Measurements from ENCODE around the gene GJA9. TPM values are rescaled to one million over a fixed set of nuclear protein-coding genes. Genes with fewer than 3 reads are reported as not detected.
"Not testable (repeated sequence)": the region's sequence is repeated elsewhere in the genome, so short reads cannot be mapped to it uniquely, and the experiment has no call there.

GJA9 gene
- total and polyA plus RNA-seq, 12 donors, result not detected

- H3K27ac ChIP-seq, result no peak overlapping the region
- intact Hi-C loops (cut with DNase I), result no loop called here
- DNase-seq, result no peak
- no peaks in the 10 kb centered on the region for H3K4me1 ChIP-seq (replicated peaks in 1 of 2)
- no peak for TF ChIP-seq CTCF (IDR thresholded peaks at IDR 0.05)
- no peak for TF ChIP-seq POLR2A (IDR thresholded peaks at IDR 0.05)
- no peaks in the 10 kb centered on the region for H3K9me3 ChIP-seq (replicated peaks in 1 of 3)
- no peaks in the 10 kb centered on the region for H3K36me3 ChIP-seq (replicated peaks in 1 of 2)
- 92 to 94% (median 93%) methylated on average over 1 of the region's 1 CpG for WGBS, 4 donors
- no peak overlapping the region for H3K4me3 ChIP-seq
- no peaks in the 10 kb centered on the region for H3K27me3 ChIP-seq
Measured at GRCh38 chr1:38917772-38918171, 36.4 kb upstream of the GJA9 start.

GRCh38 chr1:38917337-38917736 lies 36.0 kb upstream of the GJA9 start:
- Histone ChIP-seq H3K36me3 (replicated peaks in 1 of 2) (no peaks in the 10 kb centered on the region), H3K4me3 (no peak overlapping the region), H3K9me3 (replicated peaks in 1 of 3) (no peaks in the 10 kb centered on the region), H3K4me1 (replicated peaks in 1 of 2) (no peaks in the 10 kb centered on the region), H3K27me3 (no peaks in the 10 kb centered on the region), H3K27ac (no peak overlapping the region)
- DNase-seq, result no peak
- 85 to 94% (median 91%) methylated on average over 3 of the region's 3 CpGs for WGBS, 4 donors
- TF ChIP-seq POLR2A (IDR thresholded peaks at IDR 0.05) (no peak), CTCF (IDR thresholded peaks at IDR 0.05) (no peak)
- intact Hi-C loops (cut with DNase I), result no loop called here

- DNase-seq, result no peak
- H3K4me3 ChIP-seq, result no peak overlapping the region
- no peaks in the 10 kb centered on the region for H3K36me3 ChIP-seq (replicated peaks in 1 of 2)
- no peaks in the 10 kb centered on the region for H3K27me3 ChIP-seq
- no peaks in the 10 kb centered on the region for H3K4me1 ChIP-seq (replicated peaks in 1 of 2)
- 70 to 77% (median 74%) methylated on average over 2 to 3 of the region's 3 CpGs for WGBS, 4 donors
- intact Hi-C loops (cut with DNase I), result no loop called here
- H3K9me3 ChIP-seq (replicated peaks in 1 of 3), result no peaks in the 10 kb centered on the region
- TF ChIP-seq CTCF (IDR thresholded peaks at IDR 0.05) (no peak), POLR2A (IDR thresholded peaks at IDR 0.05) (no peak)
- no peak overlapping the region for H3K27ac ChIP-seq
Measured at GRCh38 chr1:38915352-38915948, 34.1 kb upstream of the GJA9 start.

- H3K4me1 ChIP-seq (replicated peaks in 1 of 2); H3K4me3 ChIP-seq; H3K36me3 ChIP-seq (replicated peaks in 1 of 2); H3K9me3 ChIP-seq (replicated peaks in 1 of 3); DNase-seq; H3K27me3 ChIP-seq; intact Hi-C loops (cut with DNase I); H3K27ac ChIP-seq: not testable (repeated sequence)
- 96 to 100% (median 98%) methylated on average over 8 of the region's 8 CpGs for WGBS, 4 donors
Measured at GRCh38 chr1:38914908-38915307, 33.5 kb upstream of the GJA9 start.

- H3K36me3 ChIP-seq (replicated peaks in 1 of 2), result no peaks in the 10 kb centered on the region
- no peak overlapping the region for H3K4me3 ChIP-seq
- WGBS, 4 donors, result 89 to 94% (median 89%) methylated on average over 5 to 13 of the region's 13 CpGs
- TF ChIP-seq CTCF (IDR thresholded peaks at IDR 0.05) (no peak), POLR2A (IDR thresholded peaks at IDR 0.05) (no peak)
- H3K27me3 ChIP-seq, result no peaks in the 10 kb centered on the region
- peaks cover 0 to 7% (median 0%) of the 10 kb centered on the region in 3 donors for H3K9me3 ChIP-seq (replicated peaks in 1 of 3)
- H3K27ac ChIP-seq, result no peak overlapping the region
- H3K4me1 ChIP-seq (replicated peaks in 1 of 2), result no peaks in the 10 kb centered on the region
- intact Hi-C loops (cut with DNase I), result no loop called here
- DNase-seq, result peak in 1 of 7 donors; percentile 21
Measured at GRCh38 chr1:38908821-38909220, 27.4 kb upstream of the GJA9 start.

Data from adrenal gland (tissue), 12 donors.